ENCODE measurements around the gene PGGHG.
"Not testable (repeated sequence)": the region's sequence is repeated elsewhere in the genome, so short reads cannot be mapped to it uniquely, and the experiment has no call there.

PGGHG gene

GRCh38 chr11:268716-269145 lies 20.2 kb upstream of the PGGHG start:
- peak; percentile 51 for DNase-seq (ENCODE audit: low read depth)
- peak; percentile 32 for TF ChIP-seq CTCF (IDR thresholded peaks at IDR 0.05; ENCODE audit: control insufficient read depth, extremely low read depth, insufficient read depth)
- not testable (repeated sequence) for H3K4me3 ChIP-seq (ENCODE audit: low read depth, low read length)

- no peak for TF ChIP-seq CTCF (IDR thresholded peaks at IDR 0.05; ENCODE audit: control insufficient read depth, extremely low read depth, insufficient read depth)
- DNase-seq (ENCODE audit: low read depth), result no peak
- no peak overlapping the region for H3K4me3 ChIP-seq (ENCODE audit: low read depth, low read length)
These were observed 19.6 kb upstream of the PGGHG start for GRCh38 chr11:269146-269890.

GRCh38 chr11:270451-271318 lies 18.2 kb upstream of the PGGHG start:
- no peak for DNase-seq (ENCODE audit: low read depth)
- no peak overlapping the region for H3K4me3 ChIP-seq (ENCODE audit: low read depth, low read length)
- no peak for TF ChIP-seq CTCF (IDR thresholded peaks at IDR 0.05; ENCODE audit: control insufficient read depth, extremely low read depth, insufficient read depth)

GRCh38 chr11:271319-271715 lies 17.6 kb upstream of the PGGHG start:
- H3K4me3 ChIP-seq (ENCODE audit: low read depth, low read length), result no peak overlapping the region
- no peak for TF ChIP-seq CTCF (IDR thresholded peaks at IDR 0.05; ENCODE audit: control insufficient read depth, extremely low read depth, insufficient read depth)
- DNase-seq (ENCODE audit: low read depth), result no peak

GRCh38 chr11:272195-272930 lies 16.6 kb upstream of the PGGHG start:
- DNase-seq (ENCODE audit: low read depth), result no peak
- no peak for TF ChIP-seq CTCF (IDR thresholded peaks at IDR 0.05; ENCODE audit: control insufficient read depth, extremely low read depth, insufficient read depth)
- H3K4me3 ChIP-seq (ENCODE audit: low read depth, low read length), result no peak overlapping the region

GRCh38 chr11:272931-273198 lies 16.1 kb upstream of the PGGHG start:
- no peak for DNase-seq (ENCODE audit: low read depth)
- no peak for TF ChIP-seq CTCF (IDR thresholded peaks at IDR 0.05; ENCODE audit: control insufficient read depth, extremely low read depth, insufficient read depth)
- H3K4me3 ChIP-seq (ENCODE audit: low read depth, low read length), result no peak overlapping the region

All from LNCaP clone FGC (cell line).